Mucosa of descending colon (tissue), 3 donors: ENCODE data around the gene NF1. TPM values are rescaled to one million over a fixed set of nuclear protein-coding genes. Genes with fewer than 3 reads are reported as not detected.
"Not testable (repeated sequence)": the region's sequence is repeated elsewhere in the genome, so short reads cannot be mapped to it uniquely, and the experiment has no call there.

Source experiments
- ATAC-seq: fragments of 200-7000 bp; cut with Tn5 transposase; one replicate; pipeline ENCODE4 v1.9.1; 2020; ENCODE audit warnings: mild to moderate bottlenecking, moderate library complexity
- DNase-seq, 3 donors: peaks; one replicate each; pipeline ENCODE4 v3.0.0-alpha.2; 2020
- H3K36me3 ChIP-seq: fragments of 200-600 bp; one replicate; pipeline ENCODE4 v1.8.0; 2021; ENCODE audit warnings: low read depth, mild to moderate bottlenecking
- H3K4me1 ChIP-seq: fragments of 200-600 bp; one replicate; pipeline ENCODE4 v1.8.0; 2021; ENCODE audit warnings: low read depth, mild to moderate bottlenecking
- H3K4me3 ChIP-seq: fragments of 200-600 bp; one replicate; pipeline ENCODE4 v1.8.0; 2021; ENCODE audit warnings: mild to moderate bottlenecking
- H3K9me3 ChIP-seq: fragments of 200-600 bp; one replicate; pipeline ENCODE4 v1.8.0; 2021; ENCODE audit warnings: mild to moderate bottlenecking
- intact Hi-C, 2 donors: fragments of 100-400 bp; cut with DNase I in 1 of 2; cut with micrococcal nuclease in 1 of 2; formaldehyde crosslinking; loops; one replicate each; pipeline versions ENCODE4 v1.11.0 to v1.11.1; 2022; cut with DNase I, micrococcal nuclease
- long read RNA-seq, 2 donors: library from polyadenylated mRNA; unstranded; transcript quantifications; one replicate each; pipeline ENCODE4 v2.0.0, GENCODE V29; 2019 to 2021
- total RNA-seq, 3 donors: library from RNA; stranded (reverse); fragmentation: NEBNext Ultra II Directional in 2 of 3; extraction: Animal tissue kit (Norgen Biotek cat#: 25700) in 2 of 3; gene quantifications; one replicate each; pipeline versions ENCODE4 v1.2.1 to v1.2.4, GENCODE V29; 2021 to 2023
- TF ChIP-seq, protein P1 (sequence below): fragments of 200-600 bp; IDR thresholded peaks from one replicate; pipeline ENCODE4 v1.8.0; 2022; ENCODE audit warnings: antibody characterized with exemption, mild to moderate bottlenecking
- donor health status: DM: no; HTN: no; CAD: no; lungs with moderate emphysema.
- donor health status: DM: no; HTN: no; CAD: no.
- donor health status: DM: no; HTN: yes; CAD: no.

The NF1 gene, protein sequence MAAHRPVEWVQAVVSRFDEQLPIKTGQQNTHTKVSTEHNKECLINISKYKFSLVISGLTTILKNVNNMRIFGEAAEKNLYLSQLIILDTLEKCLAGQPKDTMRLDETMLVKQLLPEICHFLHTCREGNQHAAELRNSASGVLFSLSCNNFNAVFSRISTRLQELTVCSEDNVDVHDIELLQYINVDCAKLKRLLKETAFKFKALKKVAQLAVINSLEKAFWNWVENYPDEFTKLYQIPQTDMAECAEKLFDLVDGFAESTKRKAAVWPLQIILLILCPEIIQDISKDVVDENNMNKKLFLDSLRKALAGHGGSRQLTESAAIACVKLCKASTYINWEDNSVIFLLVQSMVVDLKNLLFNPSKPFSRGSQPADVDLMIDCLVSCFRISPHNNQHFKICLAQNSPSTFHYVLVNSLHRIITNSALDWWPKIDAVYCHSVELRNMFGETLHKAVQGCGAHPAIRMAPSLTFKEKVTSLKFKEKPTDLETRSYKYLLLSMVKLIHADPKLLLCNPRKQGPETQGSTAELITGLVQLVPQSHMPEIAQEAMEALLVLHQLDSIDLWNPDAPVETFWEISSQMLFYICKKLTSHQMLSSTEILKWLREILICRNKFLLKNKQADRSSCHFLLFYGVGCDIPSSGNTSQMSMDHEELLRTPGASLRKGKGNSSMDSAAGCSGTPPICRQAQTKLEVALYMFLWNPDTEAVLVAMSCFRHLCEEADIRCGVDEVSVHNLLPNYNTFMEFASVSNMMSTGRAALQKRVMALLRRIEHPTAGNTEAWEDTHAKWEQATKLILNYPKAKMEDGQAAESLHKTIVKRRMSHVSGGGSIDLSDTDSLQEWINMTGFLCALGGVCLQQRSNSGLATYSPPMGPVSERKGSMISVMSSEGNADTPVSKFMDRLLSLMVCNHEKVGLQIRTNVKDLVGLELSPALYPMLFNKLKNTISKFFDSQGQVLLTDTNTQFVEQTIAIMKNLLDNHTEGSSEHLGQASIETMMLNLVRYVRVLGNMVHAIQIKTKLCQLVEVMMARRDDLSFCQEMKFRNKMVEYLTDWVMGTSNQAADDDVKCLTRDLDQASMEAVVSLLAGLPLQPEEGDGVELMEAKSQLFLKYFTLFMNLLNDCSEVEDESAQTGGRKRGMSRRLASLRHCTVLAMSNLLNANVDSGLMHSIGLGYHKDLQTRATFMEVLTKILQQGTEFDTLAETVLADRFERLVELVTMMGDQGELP (N-terminal part only)
- 10 to 100 TPM; 51.9 to 67.6 (median 52.4) TPM for total RNA-seq
- long read RNA-seq, donor 1, partial matches to known transcripts: 1 of 8 reads
- long read RNA-seq, donor 1, other reads (novel, unspliced or antisense): 6 of 8 reads
- long read RNA-seq, donor 2, partial matches to known transcripts: 0 of 1 reads
- long read RNA-seq, donor 2, other reads (novel, unspliced or antisense): 1 of 1 reads

DNA sequence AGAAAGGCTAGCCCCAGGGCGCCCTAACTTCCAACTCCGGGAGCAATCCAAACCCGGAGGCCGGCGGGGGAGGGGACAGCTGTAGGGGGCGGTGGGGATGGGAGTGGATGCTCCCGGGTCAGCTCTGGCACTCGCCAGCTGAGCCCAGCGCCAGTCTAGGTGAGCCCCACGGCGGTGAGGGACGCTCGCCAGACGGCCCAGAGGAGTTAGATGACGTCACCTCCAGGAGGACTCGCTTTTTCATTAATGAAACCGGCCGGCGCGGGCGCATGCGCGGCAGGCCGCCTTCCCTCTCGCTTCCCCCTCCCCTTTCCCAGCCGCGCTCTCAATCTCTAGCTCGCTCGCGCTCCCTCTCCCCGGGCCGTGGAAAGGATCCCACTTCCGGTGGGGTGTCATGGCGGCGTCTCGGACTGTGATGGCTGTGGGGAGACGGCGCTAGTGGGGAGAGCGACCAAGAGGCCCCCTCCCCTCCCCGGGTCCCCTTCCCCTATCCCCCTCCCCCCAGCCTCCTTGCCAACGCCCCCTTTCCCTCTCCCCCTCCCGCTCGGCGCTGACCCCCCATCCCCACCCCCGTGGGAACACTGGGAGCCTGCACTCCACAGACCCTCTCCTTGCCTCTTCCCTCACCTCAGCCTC is at the start of gene NF1:
Gene NF1 (plus strand): TSS at position 378 of the 636 bp plus-strand sequence. CDS start 333 bp downstream, outside the sequence.
- ATAC-seq: peak; percentile 96
- H3K9me3 ChIP-seq: no peaks in the 10 kb centered on the region
- TF ChIP-seq, protein P1, sequence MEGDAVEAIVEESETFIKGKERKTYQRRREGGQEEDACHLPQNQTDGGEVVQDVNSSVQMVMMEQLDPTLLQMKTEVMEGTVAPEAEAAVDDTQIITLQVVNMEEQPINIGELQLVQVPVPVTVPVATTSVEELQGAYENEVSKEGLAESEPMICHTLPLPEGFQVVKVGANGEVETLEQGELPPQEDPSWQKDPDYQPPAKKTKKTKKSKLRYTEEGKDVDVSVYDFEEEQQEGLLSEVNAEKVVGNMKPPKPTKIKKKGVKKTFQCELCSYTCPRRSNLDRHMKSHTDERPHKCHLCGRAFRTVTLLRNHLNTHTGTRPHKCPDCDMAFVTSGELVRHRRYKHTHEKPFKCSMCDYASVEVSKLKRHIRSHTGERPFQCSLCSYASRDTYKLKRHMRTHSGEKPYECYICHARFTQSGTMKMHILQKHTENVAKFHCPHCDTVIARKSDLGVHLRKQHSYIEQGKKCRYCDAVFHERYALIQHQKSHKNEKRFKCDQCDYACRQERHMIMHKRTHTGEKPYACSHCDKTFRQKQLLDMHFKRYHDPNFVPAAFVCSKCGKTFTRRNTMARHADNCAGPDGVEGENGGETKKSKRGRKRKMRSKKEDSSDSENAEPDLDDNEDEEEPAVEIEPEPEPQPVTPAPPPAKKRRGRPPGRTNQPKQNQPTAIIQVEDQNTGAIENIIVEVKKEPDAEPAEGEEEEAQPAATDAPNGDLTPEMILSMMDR: no peak
- H3K36me3 ChIP-seq: no peaks in the 10 kb centered on the region
- H3K4me1 ChIP-seq: no peaks in the 10 kb centered on the region
- peak within 1 kb of the TSS; percentile 74 for H3K4me3 ChIP-seq
- DNase-seq: peak; percentile 96
- intact Hi-C loops: no loop called here

DNA sequence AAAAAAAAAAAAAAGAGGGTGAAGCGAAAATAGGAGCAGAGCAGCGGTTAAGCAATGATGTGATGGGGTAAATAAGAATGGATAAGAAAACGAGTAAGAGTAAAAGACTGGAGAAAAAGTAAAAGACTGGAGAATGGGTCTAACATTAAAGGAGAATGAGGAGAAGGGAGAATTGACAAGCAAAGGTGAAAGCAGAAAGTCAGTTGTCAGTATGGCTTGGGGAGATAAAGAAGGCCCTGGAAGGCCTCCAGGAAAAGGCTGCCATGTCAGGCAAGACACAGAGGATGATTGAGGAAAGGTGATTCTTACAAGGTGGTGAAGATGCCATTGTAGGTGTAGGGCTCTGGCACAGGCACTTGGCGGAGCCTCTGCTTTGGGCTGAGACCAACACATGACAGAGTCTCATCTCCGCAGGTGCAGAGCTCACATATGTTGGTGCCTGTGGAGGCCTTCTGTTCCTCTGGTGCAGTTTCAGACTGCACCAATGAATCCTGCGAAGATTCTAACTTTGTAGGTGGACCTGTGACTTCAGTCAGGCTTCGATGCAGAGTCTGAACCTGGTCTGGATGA is 47.8 kb upstream of the NF1 start:
- H3K9me3 ChIP-seq, H3K4me3 ChIP-seq, ATAC-seq, H3K4me1 ChIP-seq, H3K36me3 ChIP-seq, DNase-seq, intact Hi-C loops: not testable (repeated sequence)

DNA sequence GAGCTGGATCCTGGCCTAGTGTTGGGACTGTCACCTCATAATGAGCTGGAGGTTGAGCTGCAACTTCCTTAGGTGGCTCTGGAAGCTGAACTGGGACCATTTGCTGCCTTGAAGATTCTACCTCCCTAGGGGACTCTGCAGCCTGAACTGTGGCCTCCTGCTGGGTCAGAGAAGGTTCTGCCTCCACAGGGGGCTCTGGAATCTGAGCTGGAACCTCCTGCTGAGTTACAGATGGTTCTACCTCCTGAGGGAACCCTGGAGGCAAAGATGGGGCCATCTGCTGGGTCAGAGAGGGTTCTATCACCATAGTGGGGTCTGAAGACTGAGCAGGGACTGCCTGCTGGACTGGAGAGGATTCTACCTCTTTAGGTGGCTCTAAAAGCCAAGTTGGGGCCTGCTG is 46.6 kb upstream of the NF1 start:
- H3K4me3 ChIP-seq: no peak overlapping the region
- intact Hi-C loops: no loop called here
- no peak for ATAC-seq

DNA sequence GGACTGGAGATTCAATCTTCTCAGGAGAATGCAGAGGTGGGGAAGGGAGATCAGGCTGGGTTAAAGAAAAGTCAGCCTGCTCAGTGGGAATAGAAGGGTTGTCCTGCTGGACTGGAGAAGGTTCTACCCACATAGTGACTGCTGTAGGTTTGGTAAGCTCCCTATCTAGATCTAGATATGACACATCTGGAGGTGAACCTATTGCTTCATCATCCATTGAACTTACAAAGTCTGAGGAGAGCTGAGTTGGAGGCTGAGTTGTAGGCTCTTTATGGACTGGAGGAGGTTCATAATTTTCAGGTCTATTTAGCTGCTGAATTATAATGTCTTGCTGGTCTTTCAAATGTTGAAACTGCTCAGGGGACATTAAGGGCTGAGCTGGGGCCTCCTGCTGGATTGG is 46.0 kb upstream of the NF1 start:
- intact Hi-C loops: no loop called here
- ATAC-seq: no peak
- TF ChIP-seq, protein P1: no peak
- no peaks in the 10 kb centered on the region for H3K36me3 ChIP-seq
- H3K9me3 ChIP-seq: no peaks in the 10 kb centered on the region
- H3K4me3 ChIP-seq: no peak overlapping the region
- H3K4me1 ChIP-seq: no peaks in the 10 kb centered on the region
- no peak for DNase-seq

More for the DNA sequence above, 46.6 kb upstream of the NF1 start:
- Histone ChIP-seq H3K9me3 (no peaks in the 10 kb centered on the region), H3K4me1 (no peaks in the 10 kb centered on the region), H3K36me3 (no peaks in the 10 kb centered on the region)
- DNase-seq: no peak
- TF ChIP-seq, protein P1: no peak

DNA sequence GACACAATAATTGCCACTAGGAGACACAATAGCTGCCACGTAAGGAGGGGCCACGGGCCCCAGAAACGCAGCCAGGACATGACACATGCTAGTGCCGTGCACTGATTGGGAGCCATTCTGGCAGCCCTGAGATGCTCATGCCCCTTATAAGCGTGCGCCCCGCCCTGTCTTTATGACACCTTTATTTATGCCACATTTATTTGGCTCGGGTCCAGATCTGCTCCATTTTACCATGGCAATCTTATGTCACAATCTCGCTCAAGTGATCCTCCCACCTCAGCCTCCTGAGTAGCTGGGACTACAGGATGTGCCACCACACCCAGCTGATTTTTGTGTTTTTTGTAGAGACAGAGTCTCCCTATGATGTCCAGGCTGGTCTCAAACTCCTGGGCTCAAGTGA is 43.8 kb upstream of the NF1 start:
- DNase-seq (no peak), ATAC-seq (no peak)
- intact Hi-C loops: no loop called here
- TF ChIP-seq, protein P1: no peak
- Histone ChIP-seq H3K36me3 (no peaks in the 10 kb centered on the region), H3K4me1 (no peaks in the 10 kb centered on the region), H3K4me3 (no peak overlapping the region), H3K9me3 (no peaks in the 10 kb centered on the region)
